Omental fat pad (tissue), 4 donors: Measurements from ENCODE around the gene F7. TPM values are rescaled to one million over a fixed set of nuclear protein-coding genes. Genes with fewer than 3 reads are reported as not detected.

Experiments used
- ATAC-seq: fragments of 150-250 bp; one replicate; pipeline ENCODE4 v1.9.1; 2016; ENCODE audit warnings: mild to moderate bottlenecking, moderate library complexity; ENCODE audit not compliant: low FRiP score
- DNase-seq: peaks from one replicate; pipeline ENCODE4 v3.0.0-alpha.2; 2019; ENCODE audit warnings: low spot score
- total RNA-seq, 4 donors: library from RNA; depleted of rRNA; stranded (reverse); fragments of >200 nt; gene quantifications; one replicate each; pipeline ENCODE4 v1.1.0, GENCODE V29; 2016
- TF ChIP-seq, protein P1 (sequence below), 3 donors: fragments of 450-650 bp; IDR thresholded peaks; one replicate each; pipeline ENCODE4 v1.5.1; 2016 to 2017; ENCODE audit warnings: antibody characterized with exemption in 3 of 3, mild to moderate bottlenecking in 3 of 3, moderate library complexity in 2 of 3

F7 gene
- total RNA-seq, 4 donors from 2014 or later: 0.24 to 0.74 TPM; not detected in 2

DNA sequence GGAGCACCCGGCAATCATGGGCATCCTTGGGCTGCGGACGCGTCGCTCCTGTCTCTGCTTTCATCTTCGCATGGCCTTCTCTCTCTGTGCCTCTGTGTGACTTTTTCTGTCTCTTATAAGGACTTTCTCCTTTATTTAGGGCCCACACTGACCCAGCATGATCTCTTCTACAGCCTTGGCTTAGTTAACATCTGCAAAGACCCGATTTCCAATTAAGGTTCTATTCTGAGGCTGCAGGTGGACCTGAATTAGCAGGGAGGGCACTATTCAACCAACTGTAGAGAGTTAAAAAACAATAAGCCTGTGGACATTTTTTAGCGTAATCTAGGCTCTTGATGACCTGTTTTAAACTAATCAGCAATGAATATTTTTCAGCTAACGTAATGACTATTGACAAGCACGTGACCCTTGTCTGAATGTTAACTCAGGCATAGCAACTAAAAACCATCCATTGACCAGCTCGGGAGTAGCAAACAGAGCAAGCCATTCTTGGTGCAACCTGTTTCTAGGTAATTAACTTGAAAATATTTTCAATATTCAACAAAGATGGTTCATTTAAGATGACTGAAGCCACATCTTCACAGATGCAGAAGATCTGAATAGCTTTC is 32.2 kb downstream of the F7 start:
- TF ChIP-seq, protein P1, sequence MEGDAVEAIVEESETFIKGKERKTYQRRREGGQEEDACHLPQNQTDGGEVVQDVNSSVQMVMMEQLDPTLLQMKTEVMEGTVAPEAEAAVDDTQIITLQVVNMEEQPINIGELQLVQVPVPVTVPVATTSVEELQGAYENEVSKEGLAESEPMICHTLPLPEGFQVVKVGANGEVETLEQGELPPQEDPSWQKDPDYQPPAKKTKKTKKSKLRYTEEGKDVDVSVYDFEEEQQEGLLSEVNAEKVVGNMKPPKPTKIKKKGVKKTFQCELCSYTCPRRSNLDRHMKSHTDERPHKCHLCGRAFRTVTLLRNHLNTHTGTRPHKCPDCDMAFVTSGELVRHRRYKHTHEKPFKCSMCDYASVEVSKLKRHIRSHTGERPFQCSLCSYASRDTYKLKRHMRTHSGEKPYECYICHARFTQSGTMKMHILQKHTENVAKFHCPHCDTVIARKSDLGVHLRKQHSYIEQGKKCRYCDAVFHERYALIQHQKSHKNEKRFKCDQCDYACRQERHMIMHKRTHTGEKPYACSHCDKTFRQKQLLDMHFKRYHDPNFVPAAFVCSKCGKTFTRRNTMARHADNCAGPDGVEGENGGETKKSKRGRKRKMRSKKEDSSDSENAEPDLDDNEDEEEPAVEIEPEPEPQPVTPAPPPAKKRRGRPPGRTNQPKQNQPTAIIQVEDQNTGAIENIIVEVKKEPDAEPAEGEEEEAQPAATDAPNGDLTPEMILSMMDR (IDR thresholded peaks at IDR 0.05): no peak
- DNase-seq (no peak), ATAC-seq (no peak)

DNA sequence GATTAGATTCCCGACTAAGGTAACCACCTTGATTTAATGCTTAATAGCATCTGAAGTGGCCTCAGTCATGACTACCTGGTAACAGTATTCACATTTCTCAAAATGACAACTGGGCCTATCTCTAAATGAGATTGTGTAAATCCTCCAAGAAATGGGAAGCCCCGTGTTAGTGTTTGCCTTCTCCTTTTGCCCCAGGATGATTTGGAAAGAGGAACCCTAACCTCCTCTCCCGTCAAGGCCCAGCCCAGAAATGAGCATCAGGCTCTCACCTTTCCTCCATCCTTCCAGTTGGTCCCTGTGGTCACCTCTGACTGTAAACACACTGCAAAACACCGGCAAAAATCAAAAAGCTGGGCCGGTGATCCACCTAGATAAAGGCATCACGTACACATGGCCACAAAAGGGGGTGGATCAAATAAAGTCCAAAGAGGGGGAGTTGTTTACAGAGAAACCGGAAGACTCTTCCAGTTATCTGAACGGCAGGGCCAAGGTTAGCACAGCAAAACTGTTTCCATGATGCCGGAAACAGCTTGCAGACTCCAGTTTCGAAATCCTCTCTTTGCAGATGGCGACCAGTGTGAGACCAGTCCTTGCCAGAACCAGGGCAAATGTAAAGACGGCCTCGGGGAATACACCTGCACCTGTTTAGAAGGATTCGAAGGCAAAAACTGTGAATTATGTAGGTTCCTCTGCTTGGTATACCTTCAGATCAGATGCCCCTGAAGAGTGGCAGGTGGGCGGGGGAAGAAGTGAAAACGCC is 33.4 kb downstream of the F7 start:
- ATAC-seq: no peak
- TF ChIP-seq, protein P1 (IDR thresholded peaks at IDR 0.05): no peak
- no peak for DNase-seq

DNA sequence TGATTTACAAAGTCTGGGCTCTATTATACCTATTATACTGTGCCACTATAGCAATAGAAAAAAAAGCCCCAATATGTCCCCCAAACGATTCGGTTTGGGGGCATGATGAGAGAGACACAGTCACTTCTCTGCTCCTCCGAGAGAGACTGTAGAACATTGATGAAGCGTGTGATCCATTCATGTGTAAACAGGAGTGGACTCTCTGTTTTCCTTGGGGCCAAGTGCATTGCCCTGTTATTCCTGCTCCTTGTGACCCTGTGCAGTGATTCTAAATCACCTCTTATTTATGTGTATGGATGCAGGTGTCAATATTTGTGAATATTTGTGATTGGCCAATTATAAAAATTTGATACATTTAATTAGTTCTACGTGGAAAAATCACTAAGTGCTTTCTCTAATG is 34.0 kb downstream of the F7 start:
- TF ChIP-seq, protein P1 (IDR thresholded peaks at IDR 0.05): no peak
- ATAC-seq (no peak), DNase-seq (no peak)

DNA sequence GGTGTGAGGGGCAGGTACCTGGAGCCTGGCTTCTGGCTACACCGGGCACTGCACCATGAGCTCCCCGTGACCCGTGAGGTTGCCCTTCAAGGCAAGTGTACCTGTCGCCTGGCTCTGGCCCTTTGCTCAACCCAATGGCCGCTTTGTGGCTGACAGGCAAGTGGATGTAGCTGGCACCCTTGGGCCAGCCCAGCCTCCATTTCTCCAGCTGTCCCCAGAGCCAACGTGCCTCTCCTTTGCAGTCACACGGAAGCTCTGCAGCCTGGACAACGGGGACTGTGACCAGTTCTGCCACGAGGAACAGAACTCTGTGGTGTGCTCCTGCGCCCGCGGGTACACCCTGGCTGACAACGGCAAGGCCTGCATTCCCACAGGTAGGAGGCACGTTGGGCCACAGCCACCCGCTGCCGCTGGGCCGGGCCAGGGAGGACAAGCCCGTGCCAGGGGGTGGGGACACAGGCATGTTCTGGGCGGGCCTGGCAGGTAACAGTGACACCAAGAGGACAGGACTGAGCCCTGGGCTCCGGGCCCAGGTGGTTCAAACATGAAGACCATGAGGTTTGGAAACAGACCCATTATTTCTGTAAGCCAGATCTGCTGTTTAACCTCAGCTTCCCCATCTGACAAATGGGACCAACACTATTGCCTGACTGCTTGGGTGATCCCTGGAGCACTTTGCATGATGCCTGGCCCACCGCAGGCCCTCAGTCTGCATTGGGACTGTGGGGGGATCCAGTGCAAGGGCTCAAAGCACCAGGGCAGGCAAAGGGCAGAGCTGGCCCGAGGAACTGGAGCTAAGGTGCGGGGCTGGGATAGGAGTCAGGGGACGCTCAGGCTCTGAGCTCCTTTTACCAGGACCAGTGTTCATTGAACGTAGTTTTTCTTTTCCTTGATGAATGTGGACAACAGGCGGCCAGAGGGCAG is 35.3 kb downstream of the F7 start:
- DNase-seq: no peak
- ATAC-seq: no peak
- TF ChIP-seq, protein P1 (IDR thresholded peaks at IDR 0.05): no peak

DNA sequence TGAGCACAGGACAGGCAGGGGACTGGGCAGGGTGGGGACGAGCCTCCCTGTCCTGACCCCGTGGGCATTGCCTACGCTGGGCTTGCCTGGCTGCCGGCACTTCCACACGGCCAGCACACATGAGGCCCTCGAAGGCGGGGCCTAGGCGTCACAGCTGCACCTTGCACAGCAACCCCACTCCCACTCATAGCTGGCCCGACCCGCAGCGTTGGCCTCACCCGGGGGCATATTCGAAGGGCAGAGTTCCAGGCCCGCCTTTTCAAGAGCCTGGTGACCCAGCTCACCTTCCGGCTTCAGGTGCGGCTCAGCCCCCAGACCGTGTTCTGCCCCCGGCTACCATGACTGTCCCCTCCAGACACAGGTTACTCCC is 36.0 kb downstream of the F7 start:
- TF ChIP-seq, protein P1 (IDR thresholded peaks at IDR 0.05): no peak
- DNase-seq (no peak), ATAC-seq (no peak)

DNA sequence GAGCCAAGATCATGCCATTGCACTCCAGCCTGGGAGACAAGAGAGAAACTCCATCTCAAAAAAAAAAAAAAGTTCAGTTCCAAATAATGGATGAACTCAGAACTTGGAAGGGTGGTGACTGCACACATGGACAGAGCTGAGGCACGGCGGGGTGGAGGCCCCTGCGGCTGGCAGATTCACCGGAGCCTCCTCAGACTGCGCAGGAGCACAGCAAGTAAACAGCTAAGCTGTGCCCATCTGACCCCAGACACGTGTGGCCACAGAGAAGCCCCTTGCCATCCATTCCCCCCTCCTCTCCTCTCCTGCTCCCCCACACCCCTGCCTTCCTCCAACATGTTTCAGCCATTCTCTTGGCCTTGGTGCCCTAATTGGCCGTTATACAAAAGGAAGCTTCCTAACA is 37.3 kb downstream of the F7 start:
- TF ChIP-seq, protein P1 (IDR thresholded peaks at IDR 0.05): no peak
- ATAC-seq: no peak

More for the DNA sequence above, 37.3 kb downstream of the F7 start:
- no peak for DNase-seq
